Measurements from ENCODE around the gene ADGRB3. TPM values are rescaled to one million over a fixed set of nuclear protein-coding genes. Genes with fewer than 3 reads are reported as not detected.

Gene ADGRB3
- polyA plus RNA-seq, 2 of the 4 experiments (the other 2 are of a cell fraction): not detected

DNA sequence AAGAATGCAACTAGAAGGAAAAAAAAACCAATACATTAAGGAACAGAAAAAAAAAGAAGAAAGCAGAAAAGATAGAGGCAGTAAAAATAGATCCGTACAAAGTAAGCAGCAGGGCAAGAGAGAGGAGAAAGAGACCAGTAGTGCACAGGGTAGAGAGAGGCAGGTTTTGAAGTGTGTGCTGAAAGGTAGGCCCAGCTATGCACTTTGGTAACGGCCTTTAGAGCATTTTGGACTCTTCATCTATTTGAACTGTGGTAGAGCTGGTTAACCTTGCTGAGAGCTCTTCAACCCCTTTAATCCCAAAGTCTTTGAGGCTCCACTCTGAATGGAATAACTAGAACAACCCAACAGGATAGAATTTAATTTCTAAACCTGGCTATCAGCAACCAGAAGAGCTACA, 45.2 kb downstream of the ADGRB3 start:
- ATAC-seq (no peak), DNase-seq (ENCODE audit: low read depth in 1 of 2, low spot score in 1 of 2) (no peak), FAIRE-seq (no peak)
- ChIA-PET CTCF (no interaction called here), POLR2A (no interaction called here)
- H3K4me3 ChIP-seq: no peak overlapping the region
- H3K9me3 ChIP-seq: no peaks in the 10 kb centered on the region
- no peaks in the 10 kb centered on the region for H3K4me1 ChIP-seq
- TF ChIP-seq, protein P1, sequence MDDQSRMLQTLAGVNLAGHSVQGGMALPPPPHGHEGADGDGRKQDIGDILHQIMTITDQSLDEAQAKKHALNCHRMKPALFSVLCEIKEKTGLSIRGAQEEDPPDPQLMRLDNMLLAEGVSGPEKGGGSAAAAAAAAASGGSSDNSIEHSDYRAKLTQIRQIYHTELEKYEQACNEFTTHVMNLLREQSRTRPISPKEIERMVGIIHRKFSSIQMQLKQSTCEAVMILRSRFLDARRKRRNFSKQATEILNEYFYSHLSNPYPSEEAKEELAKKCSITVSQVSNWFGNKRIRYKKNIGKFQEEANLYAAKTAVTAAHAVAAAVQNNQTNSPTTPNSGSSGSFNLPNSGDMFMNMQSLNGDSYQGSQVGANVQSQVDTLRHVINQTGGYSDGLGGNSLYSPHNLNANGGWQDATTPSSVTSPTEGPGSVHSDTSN (IDR thresholded peaks at IDR 0.05): no peak
- no peak for TF ChIP-seq MYC (IDR thresholded peaks at IDR 0.05; ENCODE audit: borderline replicate concordance, low read length)
- H3K27ac ChIP-seq: no peak overlapping the region
- H3K4me2 ChIP-seq: no peak overlapping the region
- WGBS (ENCODE audit: missing lambda C conversion rate): 43% methylated on average over 2 of the region's 2 CpGs

DNA sequence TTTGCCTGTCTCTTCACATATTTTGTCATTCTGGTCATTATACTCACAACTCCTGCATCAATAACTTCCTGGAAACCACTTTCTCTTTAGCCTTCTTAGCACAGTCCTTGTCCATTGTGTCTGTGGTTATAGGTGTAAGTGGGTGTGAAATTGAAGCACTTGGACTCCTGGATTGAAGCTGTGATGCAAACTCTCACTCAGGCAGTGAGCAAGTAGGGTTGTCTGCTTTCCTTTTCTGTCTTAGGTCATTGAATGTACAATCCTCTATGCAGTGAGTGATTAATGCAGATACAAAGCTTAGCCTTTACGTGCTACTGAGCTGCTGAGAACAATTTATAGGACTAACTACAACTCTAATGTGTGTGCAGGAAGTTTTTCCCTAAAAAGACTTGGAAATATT, 54.8 kb downstream of the ADGRB3 start:
- FAIRE-seq (no peak), ATAC-seq (no peak), DNase-seq (ENCODE audit: low read depth in 1 of 2, low spot score in 1 of 2) (no peak)
- no peak for TF ChIP-seq SREBF2 (IDR thresholded peaks at IDR 0.05)
- no peak for TF ChIP-seq EHF (CRISPR knock-in tag; IDR thresholded peaks at IDR 0.05)
- TF ChIP-seq, protein P2, sequence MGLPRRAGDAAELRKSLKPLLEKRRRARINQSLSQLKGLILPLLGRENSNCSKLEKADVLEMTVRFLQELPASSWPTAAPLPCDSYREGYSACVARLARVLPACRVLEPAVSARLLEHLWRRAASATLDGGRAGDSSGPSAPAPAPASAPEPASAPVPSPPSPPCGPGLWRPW (IDR thresholded peaks at IDR 0.05): no peak
- TF ChIP-seq, protein P3, sequence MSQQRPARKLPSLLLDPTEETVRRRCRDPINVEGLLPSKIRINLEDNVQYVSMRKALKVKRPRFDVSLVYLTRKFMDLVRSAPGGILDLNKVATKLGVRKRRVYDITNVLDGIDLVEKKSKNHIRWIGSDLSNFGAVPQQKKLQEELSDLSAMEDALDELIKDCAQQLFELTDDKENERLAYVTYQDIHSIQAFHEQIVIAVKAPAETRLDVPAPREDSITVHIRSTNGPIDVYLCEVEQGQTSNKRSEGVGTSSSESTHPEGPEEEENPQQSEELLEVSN (IDR thresholded peaks at IDR 0.05; ENCODE audit: borderline replicate concordance, low read depth): no peak
- no peak for TF ChIP-seq HOXB5 (CRISPR knock-in tag; IDR thresholded peaks at IDR 0.05)
- no peak for TF ChIP-seq KDM1A (IDR thresholded peaks at IDR 0.05; ENCODE audit: low read depth)
- no peak for TF ChIP-seq TFCP2L1 (CRISPR knock-in tag; IDR thresholded peaks at IDR 0.05)
- no peak for TF ChIP-seq POLR2AphosphoS2 (conservative IDR thresholded peaks at IDR 0.05; ENCODE audit: low read length)
- no peak for TF ChIP-seq FOXS1 (CRISPR knock-in tag; IDR thresholded peaks at IDR 0.05)
- TF ChIP-seq BCL3 (IDR thresholded peaks at IDR 0.05): no peak
- TF ChIP-seq EHMT2 (IDR thresholded peaks at IDR 0.05; ENCODE audit: low read depth): no peak
- no peak for TF ChIP-seq NR3C1 (IDR thresholded peaks at IDR 0.05)
- TF ChIP-seq JUN (IDR thresholded peaks at IDR 0.05): no peak
- TF ChIP-seq MYC (IDR thresholded peaks at IDR 0.05; ENCODE audit: borderline replicate concordance, low read length): no peak
- TF ChIP-seq ZFP36 (IDR thresholded peaks at IDR 0.05; ENCODE audit: borderline replicate concordance, partially characterized antibody): no peak
- TF ChIP-seq FOSB (CRISPR knock-in tag; IDR thresholded peaks at IDR 0.05): no peak
- TF ChIP-seq HOXB13 (CRISPR knock-in tag; IDR thresholded peaks at IDR 0.05; ENCODE audit: low read depth): no peak
- no peak for TF ChIP-seq EP300 (IDR thresholded peaks at IDR 0.05)
- no peak for TF ChIP-seq REST (IDR thresholded peaks at IDR 0.05)
- TF ChIP-seq PHF8 (IDR thresholded peaks at IDR 0.05; ENCODE audit: borderline replicate concordance, low read depth): no peak
- Histone ChIP-seq H3K4me3 (no peak overlapping the region), H3K27ac (no peak overlapping the region), H3K9me3 (no peaks in the 10 kb centered on the region), H3K4me1 (no peaks in the 10 kb centered on the region), H3K4me2 (no peak overlapping the region)
- ChIA-PET POLR2A (no interaction called here), CTCF (no interaction called here)
- 41% methylated on average over 1 of the region's 1 CpG for WGBS (ENCODE audit: missing lambda C conversion rate)

Measured in A549 (cell line).